H1 (cell line): ENCODE measurements around the gene PRKD3. TPM values are rescaled to one million over a fixed set of nuclear protein-coding genes. Genes with fewer than 3 reads are reported as not detected.

Source experiments
- KDM5A ChIP-seq: fragments of 200-600 bp; IDR thresholded peaks from 2 replicates; pipeline ENCODE4 v1.7.1; 2012; ENCODE audit warnings: mild to moderate bottlenecking, low read length, inconsistent platforms, mixed read lengths
- POLR2A ChIP-seq, 2 experiments: IDR thresholded peaks; 1 replicate in 1 of 2; 2 replicates in 1 of 2; pipeline ENCODE4 v1.6.1; 2011; ENCODE audit warnings: low read depth in 2 of 2, low read length in 2 of 2, mild to moderate bottlenecking in 2 of 2; ENCODE audit errors: control extremely low read depth in 1 of 2
- RNF2 ChIP-seq: fragments of 200-900, 300-1000 bp; sonication (generic); IDR thresholded peaks from 2 replicates; pipeline ENCODE4 v1.7.1; 2016; ENCODE audit warnings: borderline replicate concordance, low read depth, mild to moderate bottlenecking, antibody characterized with exemption, low read length; ENCODE audit not compliant: poor library complexity, severe bottlenecking; ENCODE audit errors: missing control alignments
- TAF7 ChIP-seq: optimal IDR thresholded peaks from 2 replicates; pipeline ENCODE3; 2011; ENCODE audit warnings: low read depth, mild to moderate bottlenecking, inconsistent platforms, low read length, moderate library complexity, borderline replicate concordance
- polyA plus RNA-seq, 7 experiments: library from polyadenylated mRNA; depleted of rRNA in 3 of 7; stranded (reverse) in 5 of 7; unstranded in 2 of 7; fragments of >200 nt in 5 of 7; fragments of 200-250 nt in 2 of 7; gene quantifications; 1 replicate in 5 of 7; 2 replicates in 1 of 7; 4 replicates in 1 of 7; pipeline versions ENCODE4 v1.2.1 to v1.2.3, GENCODE V29; 2011 to 2013; ENCODE audit warnings: missing spikeins in 2 of 7, mixed read lengths in 2 of 7
- total RNA-seq: library from RNA; stranded (reverse); fragmentation: NEBNext Ultra II Directional; extraction: Animal tissue kit (Norgen Biotek cat#: 25700); gene quantifications from 2 replicates; pipeline ENCODE4 v1.2.1, GENCODE V29; 2021
- TF ChIP-seq, protein P1 (sequence below): IDR thresholded peaks from 2 replicates; pipeline ENCODE4 v1.6.1; 2012; ENCODE audit warnings: low read length, inconsistent platforms

Gene PRKD3
- total and polyA plus RNA-seq, 2 of the 8 experiments (the other 6 are each of a cell fraction or from before 2014, with no cell fraction given): 12.0 to 63.3 TPM

DNA sequence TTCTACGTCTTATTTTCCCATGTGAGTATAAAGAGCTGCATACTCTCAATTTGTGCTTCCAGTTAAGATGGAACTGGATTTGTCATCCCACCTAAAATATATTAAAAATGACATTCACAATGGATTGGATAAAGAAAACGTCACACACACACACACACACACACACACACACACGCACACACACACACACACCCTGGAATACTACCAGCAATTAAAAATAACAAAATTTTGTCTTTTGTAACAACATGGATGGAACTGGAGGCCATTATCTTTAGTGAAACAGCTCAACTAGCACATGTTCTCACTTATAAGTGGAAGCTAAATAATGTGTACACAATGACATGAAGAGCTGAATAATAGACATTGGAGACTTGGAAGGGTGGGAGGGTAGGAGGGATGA is 16.0 kb upstream of the PRKD3 start (continued):
- TF ChIP-seq TAF7 (no peak), POLR2A (IDR thresholded peaks at IDR 0.05; ENCODE audit: control extremely low read depth in 1 of 2, low read depth in 2 of 2, low read length in 2 of 2) (no peak), KDM5A (no peak), RNF2 (no peak)
- TF ChIP-seq, protein P1, sequence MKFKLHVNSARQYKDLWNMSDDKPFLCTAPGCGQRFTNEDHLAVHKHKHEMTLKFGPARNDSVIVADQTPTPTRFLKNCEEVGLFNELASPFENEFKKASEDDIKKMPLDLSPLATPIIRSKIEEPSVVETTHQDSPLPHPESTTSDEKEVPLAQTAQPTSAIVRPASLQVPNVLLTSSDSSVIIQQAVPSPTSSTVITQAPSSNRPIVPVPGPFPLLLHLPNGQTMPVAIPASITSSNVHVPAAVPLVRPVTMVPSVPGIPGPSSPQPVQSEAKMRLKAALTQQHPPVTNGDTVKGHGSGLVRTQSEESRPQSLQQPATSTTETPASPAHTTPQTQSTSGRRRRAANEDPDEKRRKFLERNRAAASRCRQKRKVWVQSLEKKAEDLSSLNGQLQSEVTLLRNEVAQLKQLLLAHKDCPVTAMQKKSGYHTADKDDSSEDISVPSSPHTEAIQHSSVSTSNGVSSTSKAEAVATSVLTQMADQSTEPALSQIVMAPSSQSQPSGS: no peak
